Panc1 (cell line): Measurements from ENCODE around the gene GRAMD1A.
"Not testable (repeated sequence)": the region's sequence is repeated elsewhere in the genome, so short reads cannot be mapped to it uniquely, and the experiment has no call there.

ENCODE experiments used
- POLR2AphosphoS5 ChIP-seq: IDR thresholded peaks from 2 replicates; pipeline ENCODE4 v1.6.1; 2012; ENCODE audit warnings: mild to moderate bottlenecking, low read depth, low read length, moderate library complexity
- TF ChIP-seq, protein P1 (sequence below): fragments of 450-650 bp; IDR thresholded peaks from 2 replicates; pipeline ENCODE4 v1.5.1; 2017; ENCODE audit warnings: mild to moderate bottlenecking
- TF ChIP-seq, protein P2 (sequence below), 2 experiments: IDR thresholded peaks; 2 replicates each; pipeline ENCODE4 v1.6.1; 2011 to 2012; ENCODE audit warnings: low read depth in 2 of 2, control low read depth in 1 of 2, low read length in 1 of 2, mild to moderate bottlenecking in 1 of 2, moderate library complexity in 1 of 2; ENCODE audit not compliant: insufficient read depth in 1 of 2

DNA sequence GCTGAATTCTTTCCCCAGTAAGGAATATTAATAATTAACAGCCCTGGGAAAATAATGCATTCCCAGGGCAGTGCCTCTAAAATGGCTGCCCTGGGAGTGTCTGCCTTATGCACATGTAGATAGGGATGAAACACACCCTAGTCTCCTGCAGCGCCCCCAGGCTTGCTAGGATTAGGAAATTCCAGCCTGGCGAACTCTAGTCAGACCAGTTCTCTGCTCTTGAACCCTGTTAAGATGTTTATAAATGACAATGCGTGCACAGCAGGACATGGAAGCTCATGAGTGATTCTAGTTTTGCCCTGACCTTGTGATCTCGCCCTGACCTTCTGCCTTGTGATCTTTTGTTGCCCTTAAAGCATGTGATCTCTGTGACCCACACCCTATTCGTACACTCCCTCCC lies 34.6 kb upstream of the GRAMD1A start:
- TF ChIP-seq, protein P1, sequence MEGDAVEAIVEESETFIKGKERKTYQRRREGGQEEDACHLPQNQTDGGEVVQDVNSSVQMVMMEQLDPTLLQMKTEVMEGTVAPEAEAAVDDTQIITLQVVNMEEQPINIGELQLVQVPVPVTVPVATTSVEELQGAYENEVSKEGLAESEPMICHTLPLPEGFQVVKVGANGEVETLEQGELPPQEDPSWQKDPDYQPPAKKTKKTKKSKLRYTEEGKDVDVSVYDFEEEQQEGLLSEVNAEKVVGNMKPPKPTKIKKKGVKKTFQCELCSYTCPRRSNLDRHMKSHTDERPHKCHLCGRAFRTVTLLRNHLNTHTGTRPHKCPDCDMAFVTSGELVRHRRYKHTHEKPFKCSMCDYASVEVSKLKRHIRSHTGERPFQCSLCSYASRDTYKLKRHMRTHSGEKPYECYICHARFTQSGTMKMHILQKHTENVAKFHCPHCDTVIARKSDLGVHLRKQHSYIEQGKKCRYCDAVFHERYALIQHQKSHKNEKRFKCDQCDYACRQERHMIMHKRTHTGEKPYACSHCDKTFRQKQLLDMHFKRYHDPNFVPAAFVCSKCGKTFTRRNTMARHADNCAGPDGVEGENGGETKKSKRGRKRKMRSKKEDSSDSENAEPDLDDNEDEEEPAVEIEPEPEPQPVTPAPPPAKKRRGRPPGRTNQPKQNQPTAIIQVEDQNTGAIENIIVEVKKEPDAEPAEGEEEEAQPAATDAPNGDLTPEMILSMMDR: not testable (repeated sequence)
- TF ChIP-seq, protein P2, sequence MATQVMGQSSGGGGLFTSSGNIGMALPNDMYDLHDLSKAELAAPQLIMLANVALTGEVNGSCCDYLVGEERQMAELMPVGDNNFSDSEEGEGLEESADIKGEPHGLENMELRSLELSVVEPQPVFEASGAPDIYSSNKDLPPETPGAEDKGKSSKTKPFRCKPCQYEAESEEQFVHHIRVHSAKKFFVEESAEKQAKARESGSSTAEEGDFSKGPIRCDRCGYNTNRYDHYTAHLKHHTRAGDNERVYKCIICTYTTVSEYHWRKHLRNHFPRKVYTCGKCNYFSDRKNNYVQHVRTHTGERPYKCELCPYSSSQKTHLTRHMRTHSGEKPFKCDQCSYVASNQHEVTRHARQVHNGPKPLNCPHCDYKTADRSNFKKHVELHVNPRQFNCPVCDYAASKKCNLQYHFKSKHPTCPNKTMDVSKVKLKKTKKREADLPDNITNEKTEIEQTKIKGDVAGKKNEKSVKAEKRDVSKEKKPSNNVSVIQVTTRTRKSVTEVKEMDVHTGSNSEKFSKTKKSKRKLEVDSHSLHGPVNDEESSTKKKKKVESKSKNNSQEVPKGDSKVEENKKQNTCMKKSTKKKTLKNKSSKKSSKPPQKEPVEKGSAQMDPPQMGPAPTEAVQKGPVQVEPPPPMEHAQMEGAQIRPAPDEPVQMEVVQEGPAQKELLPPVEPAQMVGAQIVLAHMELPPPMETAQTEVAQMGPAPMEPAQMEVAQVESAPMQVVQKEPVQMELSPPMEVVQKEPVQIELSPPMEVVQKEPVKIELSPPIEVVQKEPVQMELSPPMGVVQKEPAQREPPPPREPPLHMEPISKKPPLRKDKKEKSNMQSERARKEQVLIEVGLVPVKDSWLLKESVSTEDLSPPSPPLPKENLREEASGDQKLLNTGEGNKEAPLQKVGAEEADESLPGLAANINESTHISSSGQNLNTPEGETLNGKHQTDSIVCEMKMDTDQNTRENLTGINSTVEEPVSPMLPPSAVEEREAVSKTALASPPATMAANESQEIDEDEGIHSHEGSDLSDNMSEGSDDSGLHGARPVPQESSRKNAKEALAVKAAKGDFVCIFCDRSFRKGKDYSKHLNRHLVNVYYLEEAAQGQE (IDR thresholded peaks at IDR 0.05; ENCODE audit: insufficient read depth in 1 of 2, low read depth in 2 of 2, low read length in 1 of 2): not testable (repeated sequence)
- not testable (repeated sequence) for TF ChIP-seq POLR2AphosphoS5
